ENCODE results near the gene RPL10.

GRCh38 chrX:154368630-154369448 lies 29.3 kb upstream of the RPL10 start:
- no peak for TF ChIP-seq CTCF (IDR thresholded peaks at IDR 0.05; ENCODE audit: low read depth, low read length)
- no peak for TF ChIP-seq EZH2phosphoT487 (IDR thresholded peaks at IDR 0.05; ENCODE audit: low read depth)
